Measurements from ENCODE around the gene P2RX1. TPM values are rescaled to one million over a fixed set of nuclear protein-coding genes. Genes with fewer than 3 reads are reported as not detected.

The P2RX1 gene
- total RNA-seq, 4 donors from 2014 or later = 1.2 to 13.0 (median 2.1) TPM

DNA sequence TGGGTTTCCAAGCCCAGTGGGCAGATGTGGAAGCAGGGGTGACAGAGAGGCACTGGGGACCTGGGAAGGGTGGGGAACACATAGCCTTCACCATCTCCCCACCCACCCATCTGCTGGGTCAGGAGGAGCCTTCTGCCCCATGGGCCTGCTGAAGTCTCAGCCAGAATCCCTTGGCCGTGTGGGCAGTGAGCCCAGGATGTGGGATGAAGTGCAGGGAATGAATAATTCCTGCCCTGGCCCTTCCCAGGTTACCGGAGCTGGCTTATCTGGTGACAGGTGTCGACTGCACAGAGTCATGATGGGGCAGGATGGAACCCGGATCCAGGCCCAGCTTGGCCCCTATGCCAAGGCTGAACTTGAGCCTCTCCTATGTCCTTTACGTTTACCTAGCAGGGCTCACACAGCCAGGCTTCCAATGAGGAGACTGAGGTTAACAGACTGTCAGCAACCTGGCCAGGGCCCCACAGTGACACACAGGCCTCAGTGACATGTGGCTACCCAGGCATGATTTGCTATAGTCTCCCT lies 30.5 kb upstream of the P2RX1 start:
- no peak for DNase-seq
- Histone ChIP-seq H3K9me3 (no peaks in the 10 kb centered on the region), H3K27ac (no peak overlapping the region), H3K27me3 (no peaks in the 10 kb centered on the region), H3K36me3 (peaks cover 0 to 31% (median 0%) of the 10 kb centered on the region in 3 donors), H3K4me3 (no peak overlapping the region), H3K4me1 (peaks cover 0 to 19% (median 4%) of the 10 kb centered on the region in 3 donors)
- 30% methylated on average over 2 of the region's 5 CpGs; no CpG with 5 or more reads in 1 of the 2 donors for WGBS, 2 donors
- intact Hi-C loops (cut with DNase I) = no loop called here
- TF ChIP-seq, protein P1, sequence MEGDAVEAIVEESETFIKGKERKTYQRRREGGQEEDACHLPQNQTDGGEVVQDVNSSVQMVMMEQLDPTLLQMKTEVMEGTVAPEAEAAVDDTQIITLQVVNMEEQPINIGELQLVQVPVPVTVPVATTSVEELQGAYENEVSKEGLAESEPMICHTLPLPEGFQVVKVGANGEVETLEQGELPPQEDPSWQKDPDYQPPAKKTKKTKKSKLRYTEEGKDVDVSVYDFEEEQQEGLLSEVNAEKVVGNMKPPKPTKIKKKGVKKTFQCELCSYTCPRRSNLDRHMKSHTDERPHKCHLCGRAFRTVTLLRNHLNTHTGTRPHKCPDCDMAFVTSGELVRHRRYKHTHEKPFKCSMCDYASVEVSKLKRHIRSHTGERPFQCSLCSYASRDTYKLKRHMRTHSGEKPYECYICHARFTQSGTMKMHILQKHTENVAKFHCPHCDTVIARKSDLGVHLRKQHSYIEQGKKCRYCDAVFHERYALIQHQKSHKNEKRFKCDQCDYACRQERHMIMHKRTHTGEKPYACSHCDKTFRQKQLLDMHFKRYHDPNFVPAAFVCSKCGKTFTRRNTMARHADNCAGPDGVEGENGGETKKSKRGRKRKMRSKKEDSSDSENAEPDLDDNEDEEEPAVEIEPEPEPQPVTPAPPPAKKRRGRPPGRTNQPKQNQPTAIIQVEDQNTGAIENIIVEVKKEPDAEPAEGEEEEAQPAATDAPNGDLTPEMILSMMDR (IDR thresholded peaks at IDR 0.05) = no peak
- TF ChIP-seq POLR2A (IDR thresholded peaks at IDR 0.05) = no peak

DNA sequence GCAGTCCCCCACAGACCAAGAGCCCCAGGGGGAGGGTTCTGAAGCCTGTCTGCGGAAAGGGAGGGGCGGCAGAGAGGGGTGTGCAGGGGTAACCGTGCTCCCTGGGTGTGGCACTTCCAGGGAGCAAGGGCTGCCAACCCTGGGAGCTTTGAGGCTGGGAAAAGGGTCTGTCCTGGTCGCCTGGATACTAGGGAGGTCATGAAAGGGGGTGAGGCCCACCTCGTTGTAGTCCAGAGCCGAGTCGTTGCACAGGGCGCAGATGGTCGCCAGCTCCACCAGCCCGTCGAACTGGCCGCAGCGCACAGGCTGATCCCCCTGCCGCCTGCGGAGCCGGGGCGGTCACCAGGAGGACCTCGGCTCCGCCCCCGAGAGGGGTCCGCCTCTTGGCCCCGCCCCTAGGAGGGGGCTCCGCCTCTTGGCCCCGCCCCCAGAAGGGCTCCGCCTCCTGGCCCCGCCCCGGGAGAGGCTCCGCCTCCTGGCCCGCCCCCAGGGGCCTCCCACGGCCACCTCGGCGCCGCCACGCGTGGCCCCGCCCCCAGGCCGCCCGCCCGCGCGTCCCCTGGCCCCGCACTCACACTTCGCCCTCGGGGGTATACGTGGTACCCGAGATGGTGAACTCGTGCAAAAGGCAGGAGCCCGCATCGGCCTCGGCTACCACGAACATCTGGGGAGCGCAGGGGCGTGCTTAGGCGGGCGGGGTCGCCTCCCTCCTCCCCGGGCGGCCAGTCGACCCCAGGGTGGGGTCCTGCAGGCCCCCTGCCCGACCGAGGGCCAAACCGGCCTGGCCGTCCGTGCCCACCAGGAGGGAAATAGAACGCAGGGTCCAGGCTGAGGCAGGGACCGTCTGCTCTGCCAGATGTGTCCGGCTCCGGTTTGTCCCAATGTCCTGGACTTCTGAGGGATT lies 28.5 kb upstream of the P2RX1 start:
- 50% methylated on average over 1 of the region's 68 CpGs; no CpG with 5 or more reads in 1 of the 2 donors for whole genome bisulfite sequencing, 2 donors
- intact Hi-C loops (cut with DNase I) = no loop called here
- peaks cover 0 to 33% (median 0%) of the 10 kb centered on the region in 3 donors for H3K36me3 ChIP-seq
- TF ChIP-seq, protein P1 (IDR thresholded peaks at IDR 0.05) = no peak
- no peak for TF ChIP-seq POLR2A (IDR thresholded peaks at IDR 0.05)
- no peaks in the 10 kb centered on the region for H3K9me3 ChIP-seq
- DNase-seq = no peak
- H3K4me3 ChIP-seq = peak overlapping the region in 3 of 4 donors; percentile 24 to 56 (median 40)
- H3K27me3 ChIP-seq = no peaks in the 10 kb centered on the region
- peaks cover 0 to 19% (median 4%) of the 10 kb centered on the region in 3 donors for H3K4me1 ChIP-seq
- H3K27ac ChIP-seq = peak overlapping the region in 3 of 4 donors; percentile 14 to 70 (median 65)

DNA sequence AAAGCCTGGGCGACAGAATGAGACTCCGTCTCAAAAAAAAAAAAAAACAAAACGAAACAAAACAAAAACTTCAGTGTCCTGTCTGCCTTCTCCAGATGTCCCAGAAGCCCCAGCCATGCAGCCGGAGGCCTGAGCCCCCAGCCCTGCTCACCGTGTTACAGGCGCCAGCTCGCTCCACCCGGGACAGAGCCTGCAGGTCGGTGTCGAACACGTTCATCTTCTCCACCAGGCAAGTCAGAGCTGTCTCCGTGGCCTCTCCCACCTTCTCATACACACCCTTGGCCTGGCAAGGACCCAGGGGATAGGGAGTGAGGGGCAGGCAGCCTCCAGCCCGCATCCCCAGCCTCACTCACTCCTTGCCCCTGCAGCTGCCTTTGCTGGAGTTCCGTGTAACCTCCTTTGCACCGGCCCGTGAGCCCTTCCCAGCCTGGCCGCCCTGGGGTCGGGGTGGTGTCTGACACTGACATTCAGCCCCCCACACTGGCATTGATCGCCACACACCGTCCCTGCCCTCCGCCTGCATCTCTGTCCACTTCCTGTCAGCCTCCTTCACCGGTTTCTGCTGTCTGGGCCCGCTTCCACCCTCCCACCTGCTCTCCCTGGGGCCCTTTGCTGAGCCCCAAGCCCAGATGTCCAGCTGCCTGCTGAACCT lies 27.1 kb upstream of the P2RX1 start:
- intact Hi-C loops (cut with DNase I) = no loop called here
- 80 to 88% methylated on average over 21 to 23 of the region's 23 CpGs for WGBS, 2 donors
- Histone ChIP-seq H3K9me3 (no peaks in the 10 kb centered on the region), H3K27ac (no peak overlapping the region), H3K36me3 (peaks cover 0 to 31% (median 0%) of the 10 kb centered on the region in 3 donors), H3K27me3 (no peaks in the 10 kb centered on the region), H3K4me3 (no peak overlapping the region), H3K4me1 (peaks cover 0 to 19% (median 4%) of the 10 kb centered on the region in 3 donors)
- DNase-seq = no peak
- TF ChIP-seq, protein P1 (IDR thresholded peaks at IDR 0.05) = no peak
- TF ChIP-seq POLR2A (IDR thresholded peaks at IDR 0.05) = no peak

DNA sequence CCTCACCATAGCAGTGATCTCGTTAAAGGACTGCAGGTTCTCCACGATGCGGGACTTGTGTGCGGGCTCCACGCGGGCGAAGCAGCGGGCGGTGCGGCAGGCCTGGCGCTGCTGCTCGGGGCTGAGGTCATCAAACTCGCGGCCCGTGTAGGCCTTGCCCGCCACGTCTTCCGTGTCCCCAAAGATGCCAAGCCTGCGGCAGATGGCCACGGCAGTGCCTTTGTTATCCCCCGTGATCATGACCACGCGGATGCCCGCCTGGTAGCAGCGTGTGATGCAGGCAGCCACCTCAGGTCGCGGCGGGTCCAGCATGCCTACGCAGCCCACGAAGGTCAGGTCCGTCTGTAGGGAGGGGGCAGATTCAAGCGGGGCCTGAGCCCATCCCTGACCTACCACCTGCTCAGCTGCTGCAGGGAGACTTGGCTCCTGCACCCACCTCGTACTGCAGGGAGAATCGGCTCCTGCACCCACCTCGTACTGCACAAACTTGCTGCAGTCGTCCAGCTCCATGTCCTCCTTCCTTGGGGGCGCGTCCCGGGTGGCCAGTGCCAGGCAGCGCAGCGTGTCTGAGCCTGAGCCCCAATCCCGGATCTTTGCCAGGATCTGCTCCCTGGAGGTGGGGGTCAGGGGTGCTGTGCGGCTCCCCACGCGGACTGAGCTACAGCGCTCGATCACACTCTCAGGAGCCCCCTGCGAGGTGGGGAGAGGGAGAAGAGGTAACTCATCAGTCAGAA lies 24.9 kb upstream of the P2RX1 start:
- intact Hi-C loops (cut with DNase I) = no loop called here
- H3K27me3 ChIP-seq = no peaks in the 10 kb centered on the region
- H3K4me1 ChIP-seq = peaks cover 0 to 19% (median 4%) of the 10 kb centered on the region in 3 donors
- 81 to 87% methylated on average over 3 to 6 of the region's 48 CpGs for WGBS, 2 donors
- no peaks in the 10 kb centered on the region for H3K9me3 ChIP-seq
- no peak for TF ChIP-seq POLR2A (IDR thresholded peaks at IDR 0.05)
- TF ChIP-seq, protein P1 (IDR thresholded peaks at IDR 0.05) = no peak
- H3K36me3 ChIP-seq = peaks cover 0 to 38% (median 0%) of the 10 kb centered on the region in 3 donors
- no peak overlapping the region for H3K4me3 ChIP-seq
- H3K27ac ChIP-seq = no peak overlapping the region
- DNase-seq = no peak

Measured in esophagus squamous epithelium (tissue), 5 donors.